ENCODE measurements around the gene WASL. TPM values are rescaled to one million over a fixed set of nuclear protein-coding genes. Genes with fewer than 3 reads are reported as not detected.

Gene WASL
- polyA plus RNA-seq, 1 donor from 2014 or later = 22.5 TPM

DNA sequence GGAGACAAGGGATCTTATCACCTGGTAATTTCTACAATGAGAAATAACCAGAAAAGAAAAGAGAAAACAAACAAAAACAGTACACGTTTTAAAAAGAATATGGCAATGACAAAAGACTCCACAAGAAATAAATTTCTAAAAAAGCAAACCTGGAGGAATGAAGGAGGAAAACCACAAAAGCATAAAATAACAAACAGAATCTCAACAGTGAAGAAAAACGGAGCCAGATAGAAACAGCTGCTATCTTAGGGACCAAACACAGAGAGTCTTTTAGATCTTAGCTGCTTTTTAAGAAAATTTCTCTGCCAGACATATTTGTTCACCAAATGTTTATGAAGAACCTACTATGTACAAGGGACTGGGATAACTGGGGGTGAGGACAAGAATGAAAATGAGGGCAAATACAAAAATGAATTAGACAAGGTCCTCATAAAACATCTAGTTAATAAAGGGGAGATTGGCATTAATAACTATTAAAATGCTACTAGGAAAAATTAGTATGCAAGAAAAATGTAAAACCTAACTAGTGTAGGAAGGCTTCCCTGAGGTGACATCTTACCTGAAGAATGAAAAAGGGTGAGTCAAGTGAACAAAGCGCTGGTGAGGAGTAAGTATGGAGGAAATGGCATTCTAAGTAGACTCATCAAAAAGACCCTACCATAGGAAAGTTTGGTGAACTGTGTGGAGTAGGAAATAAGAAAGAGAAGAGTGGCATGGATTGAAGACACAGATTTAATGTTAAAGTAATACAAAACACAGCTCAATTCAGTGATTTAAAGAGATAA, 34.3 kb downstream of the WASL start:
- Histone ChIP-seq H3K9me2 (ENCODE audit: insufficient read depth, low read length) (no peaks in the 10 kb centered on the region), H3K4me3 (ENCODE audit: low read length) (no peak overlapping the region), H2AFZ (ENCODE audit: low read depth, low read length) (no peak overlapping the region), H3K36me3 (ENCODE audit: insufficient read depth, low read length) (no peaks in the 10 kb centered on the region), H4K20me1 (ENCODE audit: insufficient read depth) (no peaks in the 10 kb centered on the region), H3K27me3 (ENCODE audit: insufficient read depth, low read depth, low read length) (no peaks in the 10 kb centered on the region), H3K79me2 (replicated peaks; ENCODE audit: insufficient read depth, low read length) (peaks cover 20% of the 10 kb centered on the region), H3F3A (ENCODE audit: insufficient read depth, low read length, poor library complexity, severe bottlenecking) (no peaks in the 10 kb centered on the region), H3K4me2 (ENCODE audit: low read length) (no peak overlapping the region), H3K9ac (ENCODE audit: low read length) (no peak overlapping the region), H3K27ac (ENCODE audit: low read length) (no peak overlapping the region), H3K9me3 (ENCODE audit: low read length) (no peaks in the 10 kb centered on the region)
- no peak for TF ChIP-seq TAF1 (IDR thresholded peaks at IDR 0.05; ENCODE audit: low read depth)
- no peak for TF ChIP-seq RAD21 (conservative IDR thresholded peaks at IDR 0.05)
- no peak for TF ChIP-seq SMC3 (conservative IDR thresholded peaks at IDR 0.05; ENCODE audit: poor library complexity)
- TF ChIP-seq POLR2AphosphoS5 (IDR thresholded peaks at IDR 0.05) = no peak
- TF ChIP-seq, protein P1, sequence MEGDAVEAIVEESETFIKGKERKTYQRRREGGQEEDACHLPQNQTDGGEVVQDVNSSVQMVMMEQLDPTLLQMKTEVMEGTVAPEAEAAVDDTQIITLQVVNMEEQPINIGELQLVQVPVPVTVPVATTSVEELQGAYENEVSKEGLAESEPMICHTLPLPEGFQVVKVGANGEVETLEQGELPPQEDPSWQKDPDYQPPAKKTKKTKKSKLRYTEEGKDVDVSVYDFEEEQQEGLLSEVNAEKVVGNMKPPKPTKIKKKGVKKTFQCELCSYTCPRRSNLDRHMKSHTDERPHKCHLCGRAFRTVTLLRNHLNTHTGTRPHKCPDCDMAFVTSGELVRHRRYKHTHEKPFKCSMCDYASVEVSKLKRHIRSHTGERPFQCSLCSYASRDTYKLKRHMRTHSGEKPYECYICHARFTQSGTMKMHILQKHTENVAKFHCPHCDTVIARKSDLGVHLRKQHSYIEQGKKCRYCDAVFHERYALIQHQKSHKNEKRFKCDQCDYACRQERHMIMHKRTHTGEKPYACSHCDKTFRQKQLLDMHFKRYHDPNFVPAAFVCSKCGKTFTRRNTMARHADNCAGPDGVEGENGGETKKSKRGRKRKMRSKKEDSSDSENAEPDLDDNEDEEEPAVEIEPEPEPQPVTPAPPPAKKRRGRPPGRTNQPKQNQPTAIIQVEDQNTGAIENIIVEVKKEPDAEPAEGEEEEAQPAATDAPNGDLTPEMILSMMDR (IDR thresholded peaks at IDR 0.05; ENCODE audit: poor library complexity, severe bottlenecking) = no peak

DNA sequence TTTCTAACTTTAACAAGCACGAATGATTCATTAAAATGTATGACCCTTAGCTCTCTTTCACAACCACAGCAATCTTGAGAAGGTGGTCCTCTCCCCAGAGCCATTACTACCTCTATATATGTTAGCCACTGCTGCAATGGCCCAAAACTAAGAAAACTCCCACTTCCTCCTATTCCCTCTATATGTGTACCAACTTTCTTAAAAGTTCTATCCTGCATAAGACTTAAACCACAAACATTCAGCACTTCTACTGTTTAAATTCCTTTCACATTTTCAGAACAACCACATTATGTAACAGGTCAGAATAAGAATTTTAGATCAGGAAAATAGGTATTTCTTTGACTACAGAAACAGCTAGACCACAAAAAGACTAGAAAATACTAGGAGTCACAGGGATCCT, 36.2 kb downstream of the WASL start:
- Histone ChIP-seq H3K4me3 (ENCODE audit: low read length) (no peak overlapping the region), H3K9me2 (ENCODE audit: insufficient read depth, low read length) (no peaks in the 10 kb centered on the region), H3K4me2 (ENCODE audit: low read length) (no peak overlapping the region), H3K27me3 (ENCODE audit: insufficient read depth, low read depth, low read length) (no peaks in the 10 kb centered on the region), H4K20me1 (ENCODE audit: insufficient read depth) (no peaks in the 10 kb centered on the region), H3K9me3 (ENCODE audit: low read length) (no peaks in the 10 kb centered on the region), H3K36me3 (ENCODE audit: insufficient read depth, low read length) (peaks cover 2% of the 10 kb centered on the region), H3K79me2 (replicated peaks; ENCODE audit: insufficient read depth, low read length) (peaks cover 19% of the 10 kb centered on the region), H3K9ac (ENCODE audit: low read length) (no peak overlapping the region), H2AFZ (ENCODE audit: low read depth, low read length) (no peak overlapping the region), H3F3A (ENCODE audit: insufficient read depth, low read length, poor library complexity, severe bottlenecking) (no peaks in the 10 kb centered on the region), H3K27ac (ENCODE audit: low read length) (no peak overlapping the region)
- TF ChIP-seq, protein P1 (IDR thresholded peaks at IDR 0.05; ENCODE audit: poor library complexity, severe bottlenecking) = no peak
- no peak for TF ChIP-seq EP300 (conservative IDR thresholded peaks at IDR 0.05; ENCODE audit: poor library complexity, severe bottlenecking)
- TF ChIP-seq SMC3 (conservative IDR thresholded peaks at IDR 0.05; ENCODE audit: poor library complexity) = no peak
- no peak for TF ChIP-seq TAF1 (IDR thresholded peaks at IDR 0.05; ENCODE audit: low read depth)
- no peak for TF ChIP-seq RAD21 (conservative IDR thresholded peaks at IDR 0.05)
- TF ChIP-seq EZH2 (IDR thresholded peaks at IDR 0.05; ENCODE audit: borderline replicate concordance, insufficient read depth, low read length, poor library complexity, severe bottlenecking) = no peak
- TF ChIP-seq MXI1 (conservative IDR thresholded peaks at IDR 0.05; ENCODE audit: poor library complexity, severe bottlenecking) = no peak
- TF ChIP-seq, protein P2, sequence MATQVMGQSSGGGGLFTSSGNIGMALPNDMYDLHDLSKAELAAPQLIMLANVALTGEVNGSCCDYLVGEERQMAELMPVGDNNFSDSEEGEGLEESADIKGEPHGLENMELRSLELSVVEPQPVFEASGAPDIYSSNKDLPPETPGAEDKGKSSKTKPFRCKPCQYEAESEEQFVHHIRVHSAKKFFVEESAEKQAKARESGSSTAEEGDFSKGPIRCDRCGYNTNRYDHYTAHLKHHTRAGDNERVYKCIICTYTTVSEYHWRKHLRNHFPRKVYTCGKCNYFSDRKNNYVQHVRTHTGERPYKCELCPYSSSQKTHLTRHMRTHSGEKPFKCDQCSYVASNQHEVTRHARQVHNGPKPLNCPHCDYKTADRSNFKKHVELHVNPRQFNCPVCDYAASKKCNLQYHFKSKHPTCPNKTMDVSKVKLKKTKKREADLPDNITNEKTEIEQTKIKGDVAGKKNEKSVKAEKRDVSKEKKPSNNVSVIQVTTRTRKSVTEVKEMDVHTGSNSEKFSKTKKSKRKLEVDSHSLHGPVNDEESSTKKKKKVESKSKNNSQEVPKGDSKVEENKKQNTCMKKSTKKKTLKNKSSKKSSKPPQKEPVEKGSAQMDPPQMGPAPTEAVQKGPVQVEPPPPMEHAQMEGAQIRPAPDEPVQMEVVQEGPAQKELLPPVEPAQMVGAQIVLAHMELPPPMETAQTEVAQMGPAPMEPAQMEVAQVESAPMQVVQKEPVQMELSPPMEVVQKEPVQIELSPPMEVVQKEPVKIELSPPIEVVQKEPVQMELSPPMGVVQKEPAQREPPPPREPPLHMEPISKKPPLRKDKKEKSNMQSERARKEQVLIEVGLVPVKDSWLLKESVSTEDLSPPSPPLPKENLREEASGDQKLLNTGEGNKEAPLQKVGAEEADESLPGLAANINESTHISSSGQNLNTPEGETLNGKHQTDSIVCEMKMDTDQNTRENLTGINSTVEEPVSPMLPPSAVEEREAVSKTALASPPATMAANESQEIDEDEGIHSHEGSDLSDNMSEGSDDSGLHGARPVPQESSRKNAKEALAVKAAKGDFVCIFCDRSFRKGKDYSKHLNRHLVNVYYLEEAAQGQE (IDR thresholded peaks at IDR 0.05; ENCODE audit: borderline replicate concordance) = no peak

All from neural cell (in vitro differentiated cells).